ENCODE measurements around the gene RALGAPA2. TPM values are rescaled to one million over a fixed set of nuclear protein-coding genes. Genes with fewer than 3 reads are reported as not detected.

RALGAPA2 gene
- total and polyA plus RNA-seq, 7 experiments from 2014 or later: 6.7 to 45.4 (median 34.9) TPM

DNA sequence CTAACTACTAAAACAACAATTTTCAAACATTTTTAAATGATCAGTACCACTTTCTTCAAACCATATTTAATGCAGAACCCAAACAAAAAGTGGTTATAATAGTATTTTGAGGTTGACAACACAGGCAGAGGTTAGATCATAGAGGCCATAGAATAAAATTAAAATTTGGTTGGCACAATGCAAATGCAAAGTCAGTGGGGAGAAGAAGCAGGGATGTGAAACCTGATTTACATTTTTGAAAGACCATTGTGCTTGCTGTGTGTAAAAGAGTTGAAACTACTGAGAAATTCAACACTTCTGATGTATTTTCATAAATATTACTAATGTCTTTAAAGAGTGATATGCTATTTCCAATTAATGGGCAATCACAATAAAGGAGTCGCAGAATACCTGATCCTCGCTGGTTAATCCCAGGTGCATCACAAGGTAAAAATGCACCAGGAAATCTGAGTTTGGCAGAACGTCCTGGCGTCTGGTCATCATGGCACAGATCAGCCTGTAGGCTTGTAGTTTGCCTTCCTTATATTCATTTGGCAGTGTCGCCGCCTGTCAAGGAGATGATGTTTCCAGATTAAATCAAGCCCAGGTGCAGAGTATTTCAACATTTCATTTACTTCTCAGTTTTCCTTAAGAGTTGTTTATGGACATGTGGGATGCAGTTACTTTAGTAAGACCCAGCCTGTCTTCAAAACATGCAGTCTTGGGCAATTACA, 141.2 kb downstream of the RALGAPA2 start:
- POLR2A ChIA-PET: no interaction called here
- no peak overlapping the region for H3K4me3 ChIP-seq (ENCODE audit: low read length)
- H3K27me3 ChIP-seq (ENCODE audit: control insufficient read depth in 2 of 2, insufficient read depth in 2 of 2, low read length in 2 of 2): no peaks in the 10 kb centered on the region
- Mint-ChIP-seq H3K4me1 (no peaks in the 10 kb centered on the region), H3K4me3 (no peak overlapping the region), H3K27ac (peak overlapping the region in 1 of 9 donors; percentile 30), H3K27me3 (no peaks in the 10 kb centered on the region), H3K36me3 (peaks cover 9 to 52% (median 40%) of the 10 kb centered on the region in 5 donors), H3K9me3 (no peaks in the 10 kb centered on the region)
- DNase-seq (no peak), ATAC-seq (no peak)
- H3K9me3 ChIP-seq (ENCODE audit: control insufficient read depth in 2 of 3, low read length in 3 of 3): no peaks in the 10 kb centered on the region
- intact Hi-C loops (cut with micrococcal nuclease): no loop called here
- CTCF ChIA-PET: no interaction called here
- no peaks in the 10 kb centered on the region for H3K4me1 ChIP-seq (ENCODE audit: control insufficient read depth in 2 of 2, insufficient read depth in 2 of 2, low read length in 2 of 2)
- peaks cover 0 to 18% (median 8%) of the 10 kb centered on the region in 3 experiments for H3K36me3 ChIP-seq (ENCODE audit: control insufficient read depth in 2 of 3, insufficient read depth in 3 of 3, low read length in 3 of 3)
- H3K27ac ChIP-seq (ENCODE audit: low read depth, low read length): no peak overlapping the region

- POLR2A ChIA-PET: no interaction called here
- peaks cover 0 to 12% (median 11%) of the 10 kb centered on the region in 3 experiments for H3K36me3 ChIP-seq (ENCODE audit: control insufficient read depth in 2 of 3, insufficient read depth in 3 of 3, low read length in 3 of 3)
- no peaks in the 10 kb centered on the region for H3K27me3 ChIP-seq (ENCODE audit: control insufficient read depth in 2 of 2, insufficient read depth in 2 of 2, low read length in 2 of 2)
- CTCF ChIA-PET: no interaction called here
- H3K4me1 ChIP-seq (ENCODE audit: control insufficient read depth in 2 of 2, insufficient read depth in 2 of 2, low read length in 2 of 2): no peaks in the 10 kb centered on the region
- Mint-ChIP-seq H3K27me3 (no peaks in the 10 kb centered on the region), H3K9me3 (no peaks in the 10 kb centered on the region), H3K4me1 (no peaks in the 10 kb centered on the region), H3K36me3 (peaks cover 0 to 52% (median 46%) of the 10 kb centered on the region in 5 donors), H3K4me3 (no peak overlapping the region), H3K27ac (no peak overlapping the region)
- DNase-seq (peak in 5 of 9 donors; percentile 1 to 29 (median 7)), ATAC-seq (no peak)
- intact Hi-C loops (cut with micrococcal nuclease): loop anchor here (1.0 to 10.0 kb wide), 3 partner anchors 208 to 484 kb away; no protein-coding TSS in a partner anchor
- H3K9me3 ChIP-seq (ENCODE audit: control insufficient read depth in 2 of 3, low read length in 3 of 3): no peaks in the 10 kb centered on the region
- no peak overlapping the region for H3K27ac ChIP-seq (ENCODE audit: low read depth, low read length)
- no peak overlapping the region for H3K4me3 ChIP-seq (ENCODE audit: low read length)
These were observed 143.7 kb downstream of the RALGAPA2 start for GRCh38 chr20:20568604-20569205.

DNA sequence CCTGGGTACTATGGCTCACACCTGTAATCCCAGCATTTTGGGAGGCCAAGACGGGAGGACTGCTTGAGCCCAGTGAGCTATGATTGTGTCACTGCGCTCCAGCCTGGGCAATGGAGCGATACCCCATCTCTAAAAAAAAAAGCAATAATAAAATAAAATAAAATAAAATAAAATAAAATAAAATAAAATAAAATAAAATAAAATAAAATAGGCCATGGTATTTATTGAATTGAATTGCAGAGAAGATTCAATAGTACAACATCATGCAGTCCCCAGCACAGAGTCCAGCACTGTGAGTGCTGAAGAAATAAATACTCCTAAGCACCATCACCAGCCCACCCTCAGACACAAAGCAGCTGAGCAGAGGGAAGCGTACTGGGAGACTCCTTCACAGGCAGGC, 144.7 kb downstream of the RALGAPA2 start:
- Mint-ChIP-seq H3K4me3 (no peak overlapping the region), H3K36me3 (peaks cover 0 to 47% (median 39%) of the 10 kb centered on the region in 5 donors), H3K27ac (no peak overlapping the region), H3K9me3 (no peaks in the 10 kb centered on the region), H3K4me1 (no peaks in the 10 kb centered on the region), H3K27me3 (no peaks in the 10 kb centered on the region)
- Histone ChIP-seq H3K9me3 (ENCODE audit: control insufficient read depth in 2 of 3, low read length in 3 of 3) (no peaks in the 10 kb centered on the region), H3K4me3 (ENCODE audit: low read length) (no peak overlapping the region), H3K27me3 (ENCODE audit: control insufficient read depth in 2 of 2, insufficient read depth in 2 of 2, low read length in 2 of 2) (no peaks in the 10 kb centered on the region), H3K27ac (ENCODE audit: low read depth, low read length) (no peak overlapping the region), H3K36me3 (ENCODE audit: control insufficient read depth in 2 of 3, insufficient read depth in 3 of 3, low read length in 3 of 3) (peaks cover 0 to 12% (median 11%) of the 10 kb centered on the region in 3 experiments), H3K4me1 (ENCODE audit: control insufficient read depth in 2 of 2, insufficient read depth in 2 of 2, low read length in 2 of 2) (no peaks in the 10 kb centered on the region)
- intact Hi-C loops (cut with micrococcal nuclease): loop anchor here in 1 of 2 donors (1.0 to 10.0 kb wide), 3 partner anchors 207 to 483 kb away; no protein-coding TSS in a partner anchor
- DNase-seq: no peak
- ChIA-PET POLR2A (no interaction called here), CTCF (no interaction called here)
- no peak for ATAC-seq

- Histone ChIP-seq H3K27me3 (ENCODE audit: control insufficient read depth in 2 of 2, insufficient read depth in 2 of 2, low read length in 2 of 2) (no peaks in the 10 kb centered on the region), H3K4me3 (ENCODE audit: low read length) (no peak overlapping the region), H3K36me3 (ENCODE audit: control insufficient read depth in 2 of 3, insufficient read depth in 3 of 3, low read length in 3 of 3) (peaks cover 0 to 11% (median 10%) of the 10 kb centered on the region in 3 experiments), H3K27ac (ENCODE audit: low read depth, low read length) (no peak overlapping the region), H3K9me3 (ENCODE audit: control insufficient read depth in 2 of 3, low read length in 3 of 3) (no peaks in the 10 kb centered on the region), H3K4me1 (ENCODE audit: control insufficient read depth in 2 of 2, insufficient read depth in 2 of 2, low read length in 2 of 2) (no peaks in the 10 kb centered on the region)
- ChIA-PET POLR2A (no interaction called here), CTCF (no interaction called here)
- DNase-seq: no peak
- Mint-ChIP-seq H3K27ac (no peak overlapping the region), H3K27me3 (no peaks in the 10 kb centered on the region), H3K4me3 (no peak overlapping the region), H3K36me3 (peaks cover 0 to 51% (median 43%) of the 10 kb centered on the region in 5 donors), H3K4me1 (peaks cover 0 to 1% (median 0%) of the 10 kb centered on the region in 7 donors), H3K9me3 (no peaks in the 10 kb centered on the region)
- no peak for ATAC-seq
- intact Hi-C loops (cut with micrococcal nuclease): loop anchor here in 1 of 2 donors (10.0 kb wide), 1 partner anchor 382 kb away; no protein-coding TSS in a partner anchor
These were observed 145.9 kb downstream of the RALGAPA2 start for GRCh38 chr20:20566516-20566915.

DNA sequence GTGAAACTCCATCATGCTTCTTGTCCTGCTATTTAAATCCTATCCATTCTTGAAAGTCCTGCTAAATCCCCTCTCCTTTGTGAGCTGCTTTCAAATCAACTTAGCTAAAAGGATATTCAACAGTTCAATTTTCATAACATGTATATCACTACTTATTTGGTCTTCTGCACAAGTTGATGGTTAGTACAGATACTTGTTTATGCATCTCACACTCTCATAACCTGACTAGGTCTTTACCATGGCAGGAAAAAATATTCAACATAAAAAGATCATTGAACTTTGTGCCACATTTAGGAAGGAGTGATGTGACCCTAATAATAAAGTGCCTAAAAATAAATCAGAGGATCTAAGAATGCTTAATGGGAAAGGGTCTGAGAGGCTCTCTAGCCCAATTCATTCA, 148.2 kb downstream of the RALGAPA2 start:
- Histone ChIP-seq H3K4me3 (ENCODE audit: low read length) (no peak overlapping the region), H3K36me3 (ENCODE audit: control insufficient read depth in 2 of 3, insufficient read depth in 3 of 3, low read length in 3 of 3) (peaks cover 0 to 15% (median 0%) of the 10 kb centered on the region in 3 experiments), H3K4me1 (ENCODE audit: control insufficient read depth in 2 of 2, insufficient read depth in 2 of 2, low read length in 2 of 2) (no peaks in the 10 kb centered on the region), H3K27ac (ENCODE audit: low read depth, low read length) (no peak overlapping the region), H3K27me3 (ENCODE audit: control insufficient read depth in 2 of 2, insufficient read depth in 2 of 2, low read length in 2 of 2) (no peaks in the 10 kb centered on the region), H3K9me3 (ENCODE audit: control insufficient read depth in 2 of 3, low read length in 3 of 3) (no peaks in the 10 kb centered on the region)
- intact Hi-C loops (cut with micrococcal nuclease): loop anchor here in 1 of 2 donors (10.0 kb wide), 1 partner anchor 379 kb away; no protein-coding TSS in a partner anchor
- DNase-seq: no peak
- H3K27ac Mint-ChIP-seq: no peak overlapping the region
- ChIA-PET POLR2A (no interaction called here), CTCF (no interaction called here)
- ATAC-seq: no peak
- H3K4me3 Mint-ChIP-seq: no peak overlapping the region
- peaks cover 0 to 2% (median 0%) of the 10 kb centered on the region in 7 donors for H3K4me1 Mint-ChIP-seq
- H3K36me3 Mint-ChIP-seq: peaks cover 0 to 61% (median 46%) of the 10 kb centered on the region in 5 donors
- H3K9me3 Mint-ChIP-seq: no peaks in the 10 kb centered on the region
- no peaks in the 10 kb centered on the region for H3K27me3 Mint-ChIP-seq

DNA sequence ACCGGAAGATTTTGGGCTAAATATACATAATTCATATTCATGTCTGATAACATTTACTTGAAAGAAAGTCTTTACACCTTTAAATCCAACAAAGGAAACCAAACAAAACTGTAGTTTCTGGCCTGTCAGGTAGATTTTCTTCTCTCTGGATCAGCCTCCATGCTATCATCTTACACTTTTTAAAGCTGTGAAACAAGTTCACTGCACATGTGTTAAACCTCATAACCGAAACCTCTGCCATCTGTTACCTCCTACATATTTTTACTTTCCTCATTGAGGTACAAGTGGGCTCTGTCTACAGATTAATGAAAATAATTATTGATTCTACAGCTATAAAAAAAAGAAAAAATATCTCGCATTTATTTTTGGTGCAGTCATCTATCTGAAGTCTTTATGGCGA, 149.9 kb downstream of the RALGAPA2 start:
- ChIA-PET POLR2A (no interaction called here), CTCF (no interaction called here)
- Histone ChIP-seq H3K9me3 (ENCODE audit: control insufficient read depth in 2 of 3, low read length in 3 of 3) (no peaks in the 10 kb centered on the region), H3K27ac (ENCODE audit: low read depth, low read length) (no peak overlapping the region), H3K36me3 (ENCODE audit: control insufficient read depth in 2 of 3, insufficient read depth in 3 of 3, low read length in 3 of 3) (peaks cover 0 to 17% (median 0%) of the 10 kb centered on the region in 3 experiments), H3K4me1 (ENCODE audit: control insufficient read depth in 2 of 2, insufficient read depth in 2 of 2, low read length in 2 of 2) (no peaks in the 10 kb centered on the region), H3K27me3 (ENCODE audit: control insufficient read depth in 2 of 2, insufficient read depth in 2 of 2, low read length in 2 of 2) (no peaks in the 10 kb centered on the region), H3K4me3 (ENCODE audit: low read length) (no peak overlapping the region)
- Mint-ChIP-seq H3K9me3 (no peaks in the 10 kb centered on the region), H3K27ac (no peak overlapping the region), H3K4me3 (no peak overlapping the region), H3K4me1 (peaks cover 0 to 2% (median 0%) of the 10 kb centered on the region in 7 donors), H3K27me3 (no peaks in the 10 kb centered on the region), H3K36me3 (peaks cover 2 to 73% (median 62%) of the 10 kb centered on the region in 5 donors)
- no peak for ATAC-seq
- DNase-seq: no peak
- intact Hi-C loops (cut with micrococcal nuclease): loop anchor here in 1 of 2 donors (10.0 kb wide), 1 partner anchor 378 kb away; no protein-coding TSS in a partner anchor

All from naive thymus-derived CD4-positive, alpha-beta T cell (primary cell).